Nephron progenitor cell (in vitro differentiated cells): ENCODE data around the gene C1orf94.

Experiments used
- DNase-seq: peaks from one replicate; pipeline ENCODE4 v3.0.0; 2021
- H3K27ac Mint-ChIP-seq: 2 replicates; pipeline ENCODE4 v1.8.0; 2021; ENCODE audit warnings: mild to moderate bottlenecking, moderate library complexity, mixed read lengths
- H3K27me3 Mint-ChIP-seq: 2 replicates; pipeline ENCODE4 v1.8.0; 2021; ENCODE audit warnings: mild to moderate bottlenecking, low read depth, mixed read lengths; ENCODE audit not compliant: poor library complexity
- H3K36me3 Mint-ChIP-seq: 2 replicates; pipeline ENCODE4 v1.8.0; 2021; ENCODE audit warnings: low read depth, mixed read lengths
- H3K4me1 Mint-ChIP-seq: 2 replicates; pipeline ENCODE4 v1.8.0; 2021; ENCODE audit warnings: mixed read lengths
- H3K4me3 Mint-ChIP-seq: 2 replicates; pipeline ENCODE4 v1.8.0; 2021; ENCODE audit warnings: mild to moderate bottlenecking, moderate library complexity, mixed read lengths
- H3K9me3 Mint-ChIP-seq: 2 replicates; pipeline ENCODE4 v1.8.0; 2021; ENCODE audit warnings: mild to moderate bottlenecking, moderate library complexity, mixed read lengths
- CTCF ChIP-seq: fragments of 200-600 bp; sonication (generic); IDR thresholded peaks from 2 replicates; pipeline ENCODE4 v1.5.0; 2021; ENCODE audit warnings: antibody characterized with exemption

C1orf94 gene

GRCh38 chr1:34163792-34164731 lies 12.6 kb upstream of the C1orf94 start:
- Mint-ChIP-seq H3K9me3 (no peaks in the 10 kb centered on the region), H3K36me3 (no peaks in the 10 kb centered on the region), H3K27ac (no peak overlapping the region), H3K4me3 (peak overlapping the region; percentile 87), H3K4me1 (peaks cover 46% of the 10 kb centered on the region), H3K27me3 (peaks cover 90% of the 10 kb centered on the region)
- no peak for TF ChIP-seq CTCF
- DNase-seq: peak; percentile 57

DNA sequence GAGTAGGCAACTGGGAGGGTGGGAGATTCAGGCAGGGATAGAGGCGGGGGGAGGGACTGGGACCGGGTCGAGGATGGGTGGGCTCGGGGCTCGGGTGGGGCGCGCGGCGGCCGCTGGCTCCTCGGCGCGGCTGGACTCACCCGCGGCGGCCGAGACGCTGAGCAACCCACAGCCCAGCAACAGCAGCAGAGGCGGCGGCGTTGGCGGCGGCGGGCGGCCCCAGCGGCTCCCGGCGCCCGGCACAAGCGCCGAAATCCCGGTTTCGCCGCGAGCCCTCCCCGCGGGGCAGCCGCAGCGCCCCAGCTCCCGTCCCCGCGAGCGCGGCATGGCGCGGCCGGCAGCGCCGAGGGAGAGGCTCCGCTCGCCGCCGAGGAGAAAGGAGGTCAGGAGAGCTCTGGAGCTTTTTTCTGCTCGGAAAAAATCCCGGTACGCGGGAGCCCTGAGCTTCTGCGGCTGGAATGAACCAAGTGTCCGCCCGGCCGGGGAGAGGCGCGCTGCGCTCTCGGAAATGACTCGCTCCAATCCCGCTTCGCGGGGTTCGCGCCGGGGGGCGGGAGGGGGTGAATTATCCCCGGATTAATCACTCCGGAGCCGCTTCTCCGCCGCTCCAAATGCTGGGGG lies 11.8 kb upstream of the C1orf94 start, which contains the start of gene CSMD2:
Gene CSMD2, minus strand, starts transcription at position 460 of the 621 bp plus-strand sequence. Its CDS starts 133 bp downstream, at position 327.
- Mint-ChIP-seq H3K27me3 (peaks cover 92% of the 10 kb centered on the region), H3K27ac (no peak within 1 kb of the TSS)
- DNase-seq: peak; percentile 70

GRCh38 chr1:34165422-34165921 lies 11.2 kb upstream of the C1orf94 start:
- no peak overlapping the region for H3K27ac Mint-ChIP-seq
- DNase-seq: no peak
- no peaks in the 10 kb centered on the region for H3K36me3 Mint-ChIP-seq
- H3K4me3 Mint-ChIP-seq: peak overlapping the region; percentile 83
- H3K27me3 Mint-ChIP-seq: peaks cover 97% of the 10 kb centered on the region
- H3K4me1 Mint-ChIP-seq: peaks cover 46% of the 10 kb centered on the region
- TF ChIP-seq CTCF: no peak
- no peaks in the 10 kb centered on the region for H3K9me3 Mint-ChIP-seq

More for the DNA sequence above, 11.8 kb upstream of the C1orf94 start, which contains the start of gene CSMD2:
- Mint-ChIP-seq H3K9me3 (no peaks in the 10 kb centered on the region), H3K4me3 (peak within 1 kb of the TSS; percentile 83), H3K36me3 (no peaks in the 10 kb centered on the region), H3K4me1 (peaks cover 46% of the 10 kb centered on the region)
- no peak for TF ChIP-seq CTCF

- Mint-ChIP-seq H3K9me3 (no peaks in the 10 kb centered on the region), H3K36me3 (no peaks in the 10 kb centered on the region), H3K27me3 (peaks cover 94% of the 10 kb centered on the region), H3K27ac (no peak overlapping the region), H3K4me3 (peak overlapping the region; percentile 83), H3K4me1 (peaks cover 46% of the 10 kb centered on the region)
- TF ChIP-seq CTCF: no peak
- peak; percentile 44 for DNase-seq
These were observed 10.5 kb upstream of the C1orf94 start for GRCh38 chr1:34166191-34166624.

DNA sequence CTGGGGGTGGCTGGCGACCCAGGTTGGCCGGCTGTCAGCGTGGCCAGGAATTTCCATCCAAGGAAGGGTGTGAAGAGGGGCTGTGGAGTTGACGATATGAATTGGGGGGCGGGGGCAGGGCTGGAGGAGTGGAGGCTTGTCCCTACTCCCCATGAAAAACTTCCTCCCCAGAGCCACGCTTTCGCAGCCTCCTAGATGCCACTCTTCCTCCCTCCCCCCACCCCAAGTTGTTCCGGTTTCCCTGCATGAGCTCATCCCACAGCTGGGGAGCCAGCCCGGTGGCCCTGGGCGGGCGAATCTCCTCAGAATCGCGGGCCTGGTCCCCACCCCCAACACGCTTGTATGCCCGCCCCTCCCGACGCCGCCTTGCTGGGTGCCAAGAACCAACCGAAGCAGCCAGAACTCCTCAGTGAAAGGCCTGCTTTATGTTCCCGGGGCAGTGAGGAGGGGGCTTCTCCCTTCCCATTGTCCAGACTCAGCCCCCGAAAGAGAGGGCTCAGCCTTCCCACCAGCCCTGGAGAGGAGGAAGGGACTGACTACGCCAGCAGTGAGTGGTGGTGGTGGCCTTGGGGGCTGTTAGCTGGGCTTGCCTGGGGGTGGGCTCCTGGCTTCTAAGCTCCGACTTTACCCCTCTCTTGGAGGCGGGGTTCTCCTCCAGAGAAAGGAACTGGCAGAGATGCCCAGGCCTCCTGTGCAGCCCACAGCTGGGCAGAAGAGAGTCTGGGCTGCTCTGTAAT lies 9.9 kb upstream of the C1orf94 start:
- H3K9me3 Mint-ChIP-seq: no peaks in the 10 kb centered on the region
- H3K4me3 Mint-ChIP-seq: peak overlapping the region; percentile 83
- no peak overlapping the region for H3K27ac Mint-ChIP-seq
- peak; percentile 36 for DNase-seq
- peaks cover 90% of the 10 kb centered on the region for H3K27me3 Mint-ChIP-seq
- peaks cover 41% of the 10 kb centered on the region for H3K4me1 Mint-ChIP-seq
- H3K36me3 Mint-ChIP-seq: no peaks in the 10 kb centered on the region
- TF ChIP-seq CTCF: no peak
